IMR-90 (cell line): ENCODE measurements around the gene PSME3. TPM values are rescaled to one million over a fixed set of nuclear protein-coding genes. Genes with fewer than 3 reads are reported as not detected.

Source experiments
- ATAC-seq: fragments of 200-7000 bp; cut with Tn5 transposase; 2 replicates; pipeline ENCODE4 v1.9.1; 2020; ENCODE audit warnings: low read depth, mild to moderate bottlenecking, moderate library complexity
- BruUV-seq: library from RNA; stranded (reverse); fragments of 400-500 nt; replicated peaks from 2 replicates; lab custom pipeline; 2021; lab: Mats Ljungman, UMichigan
- CTCF ChIA-PET: fragments of 300-600 bp; formaldehyde crosslinking; extraction: SDS; loops from one replicate; lab custom pipeline; 2021; ENCODE audit warnings: antibody characterized with exemption; lab: Yijun Ruan, JAX
- POLR2A ChIA-PET: fragments of 300-600 bp; sonication (Branson Sonifier 250); formaldehyde crosslinking; loops from one replicate; lab custom pipeline; 2022; ENCODE audit warnings: antibody characterized with exemption; ENCODE audit not compliant: unreplicated experiment; lab: Charles Lee
- DNase-seq: peaks from one replicate; pipeline ENCODE4 v3.0.0; 2013
- H2AFZ ChIP-seq: replicated peaks from 2 replicates; pipeline ENCODE3; 2013; ENCODE audit warnings: low read length, mild to moderate bottlenecking; ENCODE audit not compliant: poor library complexity
- H2AK5ac ChIP-seq: 2 replicates; pipeline ENCODE4 v1.6.1; 2013; ENCODE audit warnings: low read depth, low read length, inconsistent platforms
- H2AK9ac ChIP-seq: replicated peaks from 2 replicates; pipeline ENCODE3; 2013; ENCODE audit warnings: mild to moderate bottlenecking, low read depth, low read length, moderate library complexity; ENCODE audit not compliant: poor library complexity
- H2BK120ac ChIP-seq: 2 replicates; pipeline ENCODE4 v1.6.1; 2013; ENCODE audit warnings: low read depth, low read length, inconsistent platforms
- H2BK15ac ChIP-seq: 3 replicates; pipeline ENCODE4 v1.6.1; 2013; ENCODE audit warnings: low read depth, low read length, inconsistent platforms
- H2BK20ac ChIP-seq: 2 replicates; pipeline ENCODE4 v1.6.1; 2013; ENCODE audit warnings: low read depth, mild to moderate bottlenecking, inconsistent platforms, low read length, moderate library complexity
- H2BK5ac ChIP-seq: 2 replicates; pipeline ENCODE4 v1.6.1; 2013; ENCODE audit warnings: mild to moderate bottlenecking, low read depth, low read length, inconsistent platforms; ENCODE audit not compliant: poor library complexity, severe bottlenecking
- H3K14ac ChIP-seq: replicated peaks from 2 replicates; pipeline ENCODE4 v1.6.1; 2013; ENCODE audit warnings: low read depth, low read length, inconsistent platforms
- H3K18ac ChIP-seq: 2 replicates; pipeline ENCODE4 v1.6.1; 2013; ENCODE audit warnings: low read depth, low read length, control low read depth
- H3K23ac ChIP-seq: 2 replicates; pipeline ENCODE4 v1.6.1; 2013; ENCODE audit warnings: low read depth, low read length, inconsistent platforms
- H3K27ac ChIP-seq: 2 replicates; pipeline ENCODE4 v1.5.1; 2013; ENCODE audit warnings: mild to moderate bottlenecking, control low read depth, low read length; ENCODE audit not compliant: insufficient read depth
- H3K27me3 ChIP-seq: 2 replicates; pipeline ENCODE4 v1.6.1; 2013; ENCODE audit warnings: low read length; ENCODE audit not compliant: control insufficient read depth, insufficient read depth
- H3K36me3 ChIP-seq: 2 replicates; pipeline ENCODE4 v1.6.1; 2013; ENCODE audit warnings: low read length, mixed read lengths; ENCODE audit not compliant: control insufficient read depth, insufficient read depth
- H3K4ac ChIP-seq: 2 replicates; pipeline ENCODE4 v1.6.1; 2013; ENCODE audit warnings: low read depth, low read length, inconsistent platforms
- H3K4me1 ChIP-seq: 2 replicates; pipeline ENCODE4 v1.6.1; 2013; ENCODE audit warnings: low read length, mixed read lengths; ENCODE audit not compliant: control insufficient read depth, insufficient read depth
- H3K4me2 ChIP-seq: 2 replicates; pipeline ENCODE4 v1.6.1; 2013; ENCODE audit warnings: low read depth, mild to moderate bottlenecking, control low read depth, low read length, moderate library complexity
- H3K4me3 ChIP-seq: 2 replicates; pipeline ENCODE4 v1.5.1; 2013; ENCODE audit warnings: low read depth, mild to moderate bottlenecking, control low read depth, low read length, moderate library complexity; ENCODE audit not compliant: insufficient read depth
- H3K56ac ChIP-seq: 2 replicates; pipeline ENCODE4 v1.6.1; 2013; ENCODE audit warnings: low read length, inconsistent platforms; ENCODE audit not compliant: insufficient read depth; ENCODE audit errors: extremely low read depth
- H3K79me1 ChIP-seq, 2 experiments: 2 replicates each; pipeline ENCODE4 v1.6.1; 2013; ENCODE audit warnings: low read length in 2 of 2, inconsistent platforms in 1 of 2, low read depth in 1 of 2
- H3K9ac ChIP-seq: 2 replicates; pipeline ENCODE4 v1.6.1; 2013; ENCODE audit warnings: low read depth, low read length, control low read depth
- H3K9me1 ChIP-seq: 2 replicates; pipeline ENCODE4 v1.6.1; 2013; ENCODE audit warnings: low read length, inconsistent platforms; ENCODE audit not compliant: insufficient read depth
- H3K9me3 ChIP-seq: 2 replicates; pipeline ENCODE4 v1.6.1; 2013; ENCODE audit warnings: low read length; ENCODE audit not compliant: control insufficient read depth, insufficient read depth
- H4K20me1 ChIP-seq: 2 replicates; pipeline ENCODE4 v1.6.1; 2013; ENCODE audit warnings: low read length, inconsistent platforms; ENCODE audit not compliant: insufficient read depth
- H4K5ac ChIP-seq: 2 replicates; pipeline ENCODE4 v1.6.1; 2013; ENCODE audit warnings: mild to moderate bottlenecking, low read depth, low read length, control low read depth
- H4K8ac ChIP-seq, 2 experiments: 2 replicates each; pipeline ENCODE4 v1.6.1; 2013; ENCODE audit warnings: low read depth in 2 of 2, low read length in 2 of 2, control low read depth in 1 of 2, inconsistent platforms in 1 of 2
- H4K91ac ChIP-seq: 2 replicates; pipeline ENCODE4 v1.6.1; 2013; ENCODE audit warnings: low read depth, low read length, inconsistent platforms; ENCODE audit not compliant: insufficient read depth
- BHLHE40 ChIP-seq: fragments of 150-350 bp; IDR thresholded peaks from 2 replicates; pipeline ENCODE4 v1.6.1; 2016; ENCODE audit warnings: mild to moderate bottlenecking, low read depth, low read length
- CEBPB ChIP-seq: IDR thresholded peaks from 2 replicates; pipeline ENCODE4 v1.6.1; 2012; ENCODE audit warnings: low read depth, low read length, improper control_type of control experiment
- CHD1 ChIP-seq: IDR thresholded peaks from 2 replicates; pipeline ENCODE4 v1.6.1; 2012; ENCODE audit warnings: low read depth, low read length, improper control_type of control experiment
- FOS ChIP-seq: fragments of 150-350 bp; IDR thresholded peaks from 2 replicates; pipeline ENCODE4 v1.6.1; 2016; ENCODE audit warnings: low read depth, low read length
- MAFK ChIP-seq: IDR thresholded peaks from 2 replicates; pipeline ENCODE4 v1.6.1; 2012; ENCODE audit warnings: low read depth, low read length, improper control_type of control experiment
- MAZ ChIP-seq: IDR thresholded peaks from 2 replicates; pipeline ENCODE4 v1.6.1; 2012; ENCODE audit warnings: low read depth, mild to moderate bottlenecking, low read length, improper control_type of control experiment, moderate library complexity, borderline replicate concordance
- MXI1 ChIP-seq: IDR thresholded peaks from 2 replicates; pipeline ENCODE4 v1.6.1; 2012; ENCODE audit warnings: low read depth, mild to moderate bottlenecking, low read length, moderate library complexity, borderline replicate concordance
- NFE2L2 ChIP-seq: fragments of 150-350 bp; IDR thresholded peaks from 2 replicates; pipeline ENCODE4 v1.6.1; 2016; ENCODE audit warnings: low read depth, mild to moderate bottlenecking, low read length
- POLR2A ChIP-seq: IDR thresholded peaks from 2 replicates; pipeline ENCODE4 v1.6.1; 2012; ENCODE audit warnings: mild to moderate bottlenecking, low read depth, low read length
- RAD21 ChIP-seq: IDR thresholded peaks from 2 replicates; pipeline ENCODE4 v1.6.1; 2012; ENCODE audit warnings: low read length, improper control_type of control experiment
- RCOR1 ChIP-seq: IDR thresholded peaks from 2 replicates; pipeline ENCODE4 v1.6.1; 2012; ENCODE audit warnings: mild to moderate bottlenecking, low read length, improper control_type of control experiment; ENCODE audit not compliant: insufficient replicate concordance
- RFX5 ChIP-seq: IDR thresholded peaks from 2 replicates; pipeline ENCODE4 v1.8.0; 2012; ENCODE audit warnings: low read depth, mild to moderate bottlenecking, low read length, moderate library complexity
- WGBS, 2 experiments: methylation state at CpG; one replicate each; pipeline versions ENCODE4 v1.1.5 to v1.1.7; 2013; ENCODE audit warnings: missing lambda C conversion rate in 2 of 2; ENCODE audit not compliant: insufficient read length in 1 of 2; ENCODE audit errors: extremely low coverage in 2 of 2; 5-methylcytosine and 5-hydroxymethylcytosine counted together
- dilution Hi-C: fragments of 300-500 bp; cut with HindIII; formaldehyde crosslinking; loops from one replicate; pipeline ENCODE4 v1.14.3; 2018; ENCODE audit warnings: low sequenced_read_pairs; ENCODE audit not compliant: unreplicated experiment
- in situ Hi-C: fragments of 300-500 bp; cut with MboI; formaldehyde crosslinking; loops from 3 replicates; pipeline ENCODE4 v1.14.3; 2019; ENCODE audit warnings: low sequenced_read_pairs, inconsistent platforms, mixed read lengths
- intact Hi-C: fragments of 100-400 bp; cut with micrococcal nuclease; formaldehyde crosslinking; loops from 2 replicates; pipeline ENCODE4 v1.10.0; 2022
- polyA plus RNA-seq, 3 experiments: library from polyadenylated mRNA; depleted of rRNA; stranded (reverse); fragments of >200 nt; gene quantifications; 2 replicates each; pipeline ENCODE4 v1.2.3, GENCODE V29; 2012; ENCODE audit warnings: low replicate concordance in 1 of 3
- total RNA-seq: library from RNA; depleted of rRNA; stranded (reverse); fragments of >200 nt; gene quantifications from 2 replicates; pipeline ENCODE4 v1.2.3, GENCODE V29; 2012
- TF ChIP-seq, protein P1 (sequence below): fragments of 150-350 bp; IDR thresholded peaks from 2 replicates; pipeline ENCODE4 v1.6.1; 2016; ENCODE audit warnings: low read depth, mild to moderate bottlenecking, low read length, moderate library complexity, borderline replicate concordance
- TF ChIP-seq, protein P2 (sequence below): conservative IDR thresholded peaks from 2 replicates; pipeline ENCODE4 v1.5.1; 2012; ENCODE audit warnings: mild to moderate bottlenecking, low read depth, low read length, improper control_type of control experiment
- TF ChIP-seq, protein P3 (sequence below): fragments of 150-350 bp; IDR thresholded peaks from 2 replicates; pipeline ENCODE4 v1.6.1; 2017; ENCODE audit warnings: mild to moderate bottlenecking, antibody characterized with exemption, low read length, low read depth

Gene PSME3
- total and polyA plus RNA-seq, 2 of the 4 experiments (the other 2 are of a cell fraction), result 72.4 to 100 TPM

DNA sequence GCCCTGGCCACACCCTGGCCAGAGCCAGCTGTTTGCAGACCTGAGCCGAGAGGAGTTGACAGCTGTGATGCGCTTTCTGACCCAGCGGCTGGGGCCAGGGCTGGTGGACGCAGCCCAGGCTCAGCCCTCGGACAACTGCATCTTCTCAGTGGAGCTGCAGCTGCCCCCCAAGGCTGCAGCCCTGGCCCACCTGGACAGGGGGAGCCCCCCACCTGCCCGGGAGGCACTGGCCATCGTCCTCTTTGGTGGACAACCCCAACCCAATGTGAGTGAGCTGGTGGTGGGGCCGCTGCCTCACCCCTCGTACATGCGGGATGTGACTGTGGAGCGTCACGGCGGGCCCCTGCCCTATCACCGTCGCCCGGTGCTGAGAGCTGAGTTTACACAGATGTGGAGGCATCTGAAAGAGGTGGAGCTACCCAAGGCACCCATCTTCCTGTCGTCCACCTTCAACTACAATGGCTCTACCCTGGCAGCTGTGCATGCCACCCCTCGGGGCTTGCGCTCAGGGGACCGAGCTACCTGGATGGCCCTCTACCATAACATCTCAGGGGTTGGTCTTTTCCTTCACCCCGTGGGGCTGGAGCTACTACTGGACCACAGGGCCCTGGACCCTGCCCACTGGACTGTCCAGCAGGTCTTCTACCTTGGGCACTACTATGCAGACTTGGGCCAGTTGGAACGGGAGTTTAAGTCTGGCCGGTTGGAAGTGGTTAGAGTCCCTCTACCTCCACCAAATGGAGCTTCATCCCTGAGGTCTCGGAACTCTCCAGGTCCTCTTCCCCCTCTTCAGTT lies 11.8 kb downstream of the PSME3 start:
- peaks cover 2% of the 10 kb centered on the region; the same call in 1 of the 2 replicates for H3K27me3 ChIP-seq
- peaks cover 8 to 12% of the 10 kb centered on the region in 2 experiments; a peak in 3 of 4 replicates for H3K79me1 ChIP-seq
- no peak overlapping the region for H3K23ac ChIP-seq
- H4K8ac ChIP-seq, result no peak overlapping the region
- no peak overlapping the region for H2AFZ ChIP-seq
- dilution Hi-C loops, result no loop called here
- DNase-seq (no peak), ATAC-seq (no peak)
- H3K9me3 ChIP-seq, result no peaks in the 10 kb centered on the region
- no peak overlapping the region for H3K4me3 ChIP-seq
- no peak overlapping the region for H2BK5ac ChIP-seq
- ChIA-PET CTCF (no interaction called here), POLR2A (no interaction called here)
- no peak overlapping the region for H4K91ac ChIP-seq
- H3K4me1 ChIP-seq, result peaks cover 2% of the 10 kb centered on the region; the same call in 1 of the 2 replicates
- no peak overlapping the region; the same call in 2 of the 3 replicates for H2BK15ac ChIP-seq
- peaks cover 41% of the 10 kb centered on the region for H3K36me3 ChIP-seq
- intact Hi-C loops, result loop anchor here (5.0 kb wide), 1 partner anchor 277 kb away; no protein-coding TSS in a partner anchor
- no peak overlapping the region for H2BK20ac ChIP-seq
- peaks cover 19% of the 10 kb centered on the region for H4K20me1 ChIP-seq
- no peak overlapping the region for H2BK120ac ChIP-seq
- 86% methylated on average over 10 of the region's 24 CpGs; no CpG with 5 or more reads in 1 of the 2 experiments for WGBS, 2 experiments
- no peak overlapping the region for H3K14ac ChIP-seq
- no peak overlapping the region for H3K4me2 ChIP-seq
- no peak overlapping the region for H3K4ac ChIP-seq
- no peak overlapping the region for H3K9ac ChIP-seq
- H2AK9ac ChIP-seq, result no peak overlapping the region
- no TSS peak for BruUV-seq
- H3K56ac ChIP-seq, result no peak overlapping the region
- no peak overlapping the region for H4K5ac ChIP-seq
- in situ Hi-C loops, result loop anchor here (5.0 kb wide), 1 partner anchor 92 kb away; no protein-coding TSS in a partner anchor
- H3K18ac ChIP-seq, result no peak overlapping the region
- H3K27ac ChIP-seq, result no peak overlapping the region
- H2AK5ac ChIP-seq, result no peak overlapping the region
- H3K9me1 ChIP-seq, result peaks cover 8% of the 10 kb centered on the region; the same call in 1 of the 2 replicates
- TF ChIP-seq RAD21 (no peak), RFX5 (no peak), FOS (no peak), BHLHE40 (no peak), CHD1 (no peak), MXI1 (no peak), MAFK (no peak), CEBPB (no peak), MAZ (no peak), RCOR1 (no peak), NFE2L2 (no peak), POLR2A (no peak)
- TF ChIP-seq, protein P1, sequence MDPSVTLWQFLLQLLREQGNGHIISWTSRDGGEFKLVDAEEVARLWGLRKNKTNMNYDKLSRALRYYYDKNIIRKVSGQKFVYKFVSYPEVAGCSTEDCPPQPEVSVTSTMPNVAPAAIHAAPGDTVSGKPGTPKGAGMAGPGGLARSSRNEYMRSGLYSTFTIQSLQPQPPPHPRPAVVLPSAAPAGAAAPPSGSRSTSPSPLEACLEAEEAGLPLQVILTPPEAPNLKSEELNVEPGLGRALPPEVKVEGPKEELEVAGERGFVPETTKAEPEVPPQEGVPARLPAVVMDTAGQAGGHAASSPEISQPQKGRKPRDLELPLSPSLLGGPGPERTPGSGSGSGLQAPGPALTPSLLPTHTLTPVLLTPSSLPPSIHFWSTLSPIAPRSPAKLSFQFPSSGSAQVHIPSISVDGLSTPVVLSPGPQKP, result no peak
- TF ChIP-seq, protein P2, sequence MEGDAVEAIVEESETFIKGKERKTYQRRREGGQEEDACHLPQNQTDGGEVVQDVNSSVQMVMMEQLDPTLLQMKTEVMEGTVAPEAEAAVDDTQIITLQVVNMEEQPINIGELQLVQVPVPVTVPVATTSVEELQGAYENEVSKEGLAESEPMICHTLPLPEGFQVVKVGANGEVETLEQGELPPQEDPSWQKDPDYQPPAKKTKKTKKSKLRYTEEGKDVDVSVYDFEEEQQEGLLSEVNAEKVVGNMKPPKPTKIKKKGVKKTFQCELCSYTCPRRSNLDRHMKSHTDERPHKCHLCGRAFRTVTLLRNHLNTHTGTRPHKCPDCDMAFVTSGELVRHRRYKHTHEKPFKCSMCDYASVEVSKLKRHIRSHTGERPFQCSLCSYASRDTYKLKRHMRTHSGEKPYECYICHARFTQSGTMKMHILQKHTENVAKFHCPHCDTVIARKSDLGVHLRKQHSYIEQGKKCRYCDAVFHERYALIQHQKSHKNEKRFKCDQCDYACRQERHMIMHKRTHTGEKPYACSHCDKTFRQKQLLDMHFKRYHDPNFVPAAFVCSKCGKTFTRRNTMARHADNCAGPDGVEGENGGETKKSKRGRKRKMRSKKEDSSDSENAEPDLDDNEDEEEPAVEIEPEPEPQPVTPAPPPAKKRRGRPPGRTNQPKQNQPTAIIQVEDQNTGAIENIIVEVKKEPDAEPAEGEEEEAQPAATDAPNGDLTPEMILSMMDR, result no peak
- TF ChIP-seq, protein P3, sequence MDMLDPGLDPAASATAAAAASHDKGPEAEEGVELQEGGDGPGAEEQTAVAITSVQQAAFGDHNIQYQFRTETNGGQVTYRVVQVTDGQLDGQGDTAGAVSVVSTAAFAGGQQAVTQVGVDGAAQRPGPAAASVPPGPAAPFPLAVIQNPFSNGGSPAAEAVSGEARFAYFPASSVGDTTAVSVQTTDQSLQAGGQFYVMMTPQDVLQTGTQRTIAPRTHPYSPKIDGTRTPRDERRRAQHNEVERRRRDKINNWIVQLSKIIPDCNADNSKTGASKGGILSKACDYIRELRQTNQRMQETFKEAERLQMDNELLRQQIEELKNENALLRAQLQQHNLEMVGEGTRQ, result no peak
